NCI-H526 (cell line): ENCODE results near the gene SLFN12.
A peak's percentile ranks its signal among the peaks of the same experiment; 100 is the strongest.
"Not testable (repeated sequence)": the region's sequence is repeated elsewhere in the genome, so short reads cannot be mapped to it uniquely, and the experiment has no call there.

Source experiments
- DNase-seq, 2 experiments: peaks; one replicate each; lab custom pipeline; 2025; lab: John Stamatoyannopoulos, UW

SLFN12 gene

DNA sequence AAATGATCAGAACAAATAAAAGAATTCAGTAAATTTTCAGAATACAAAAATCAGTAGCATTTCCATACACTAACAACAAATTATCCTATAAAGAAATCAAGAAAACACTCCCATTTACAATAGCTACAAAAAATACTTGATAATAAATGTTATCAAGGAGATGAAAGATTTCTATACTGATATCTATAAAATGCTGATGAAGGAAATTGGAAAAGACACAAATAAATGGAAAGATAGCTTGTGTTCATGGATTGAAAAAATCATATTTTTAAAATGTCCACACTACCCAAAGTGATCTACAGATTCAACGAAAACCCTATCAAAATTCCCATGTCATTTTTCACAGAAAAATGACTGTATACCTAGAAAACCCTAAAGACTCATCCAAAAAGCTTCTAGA is 18.1 kb downstream of the SLFN12 start:
- no peak for DNase-seq

DNA sequence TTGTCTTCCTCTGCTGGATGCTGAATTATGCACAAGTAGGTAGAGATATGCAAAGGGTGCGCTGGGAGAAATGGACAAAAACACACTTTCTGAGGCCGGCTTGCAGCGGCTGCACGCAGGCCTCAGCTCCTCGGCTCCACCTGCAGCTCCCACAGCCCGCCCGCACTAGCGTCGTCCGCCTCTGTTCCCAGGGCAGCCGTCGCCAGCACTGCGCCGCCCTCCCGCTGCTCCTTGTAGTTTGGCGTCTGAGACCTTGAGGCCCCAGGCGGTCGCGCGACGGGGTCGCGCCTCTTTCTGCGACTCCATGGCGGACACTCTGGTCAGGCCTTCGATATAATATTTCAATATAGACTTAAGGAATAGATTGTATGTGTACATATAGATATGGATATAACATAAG is 24.8 kb downstream of the SLFN12 start:
- DNase-seq = no peak

DNA sequence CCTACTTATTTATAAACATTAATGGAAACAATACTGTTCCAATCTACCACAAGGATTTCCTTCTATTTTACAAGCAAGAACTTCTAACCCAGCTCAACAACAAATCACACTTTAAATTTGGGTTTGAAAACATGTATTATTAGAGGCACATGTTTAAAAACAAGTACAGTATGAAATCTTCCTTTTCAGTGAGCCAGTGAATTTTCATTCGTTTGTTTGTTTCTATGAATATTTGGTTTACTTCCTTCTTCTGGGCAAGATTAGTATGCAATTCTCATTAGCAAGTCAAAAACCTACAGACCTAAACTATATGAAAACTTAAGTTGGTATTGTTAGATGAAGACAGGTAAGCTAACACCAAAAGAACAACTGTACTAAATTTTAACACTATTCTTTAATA is 25.7 kb downstream of the SLFN12 start:
- no peak for DNase-seq

DNA sequence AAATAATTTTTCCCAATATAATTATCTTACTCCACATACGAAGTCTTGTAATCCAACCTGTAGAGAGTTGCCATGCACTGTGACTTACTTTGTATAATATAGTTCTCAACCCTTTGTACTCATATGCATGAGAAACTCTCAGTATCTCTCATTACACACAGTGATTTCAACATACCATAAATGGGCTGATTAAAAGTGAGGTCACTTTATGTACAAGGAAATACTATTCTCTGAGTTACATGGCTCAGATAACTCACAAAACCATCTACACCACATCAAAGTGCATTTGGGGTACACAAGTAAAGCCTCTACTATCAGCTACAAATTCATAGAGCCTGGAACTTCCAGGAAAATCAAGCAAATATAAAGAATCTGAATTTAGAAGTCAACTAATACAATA is 27.9 kb downstream of the SLFN12 start:
- no peak for DNase-seq

DNA sequence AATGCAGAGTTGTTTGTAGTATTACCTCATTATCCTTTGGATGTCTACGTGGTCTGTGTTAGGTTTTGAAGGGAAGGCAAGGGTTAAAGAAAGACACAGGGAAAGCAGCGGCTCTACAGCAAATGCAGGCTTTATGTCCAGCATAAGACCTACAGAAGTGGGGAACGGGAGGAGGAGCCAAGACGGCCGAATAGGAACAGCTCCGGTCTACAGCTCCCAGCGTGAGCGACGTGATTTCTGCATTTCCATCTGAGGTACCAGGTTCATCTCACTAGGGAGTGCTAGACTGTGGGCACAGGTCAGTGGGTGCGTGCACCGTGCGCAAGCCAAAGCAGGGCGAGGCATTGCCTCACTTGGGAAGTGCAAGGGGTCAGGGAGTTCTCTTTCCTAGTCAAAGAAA is 38.5 kb downstream of the SLFN12 start:
- not testable (repeated sequence) for DNase-seq

DNA sequence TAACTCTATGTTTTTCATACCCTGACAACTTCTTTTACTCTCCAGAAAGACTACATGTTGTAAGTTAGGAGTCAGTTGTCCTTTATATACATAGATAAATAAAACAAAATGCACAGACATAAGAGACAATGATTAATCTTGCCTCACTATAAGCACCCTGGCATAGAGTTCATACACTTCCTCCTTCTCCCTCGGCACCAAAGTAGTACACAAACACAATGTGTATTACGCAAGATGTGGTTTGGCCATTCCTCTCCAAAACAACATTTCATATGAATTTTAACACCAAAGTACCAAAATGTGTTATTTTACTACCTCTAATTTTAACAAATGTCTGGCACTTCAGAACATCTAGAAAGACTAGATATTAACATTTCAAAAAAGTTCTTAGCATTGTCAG is 41.6 kb downstream of the SLFN12 start:
- no peak for DNase-seq

DNA sequence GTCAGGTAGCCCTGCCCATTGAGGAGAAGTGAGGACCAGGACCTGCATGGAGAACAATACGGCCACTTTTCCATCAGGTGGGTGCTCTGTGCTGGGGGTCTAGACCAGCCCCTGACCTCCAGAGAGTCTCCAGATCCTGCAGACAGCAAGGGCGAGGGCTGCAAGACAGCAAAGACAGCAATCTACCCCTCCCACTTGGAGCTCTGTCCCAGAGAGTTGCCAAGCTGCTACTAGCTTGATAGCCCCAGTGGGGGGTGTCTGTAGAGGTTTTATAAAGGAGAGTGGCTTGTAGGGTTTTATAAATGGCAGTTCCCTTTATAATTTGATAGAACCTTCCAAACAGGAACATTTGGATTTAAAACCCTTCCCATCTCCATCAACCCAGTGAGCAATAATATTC is 42.1 kb downstream of the SLFN12 start:
- no peak for DNase-seq

DNA sequence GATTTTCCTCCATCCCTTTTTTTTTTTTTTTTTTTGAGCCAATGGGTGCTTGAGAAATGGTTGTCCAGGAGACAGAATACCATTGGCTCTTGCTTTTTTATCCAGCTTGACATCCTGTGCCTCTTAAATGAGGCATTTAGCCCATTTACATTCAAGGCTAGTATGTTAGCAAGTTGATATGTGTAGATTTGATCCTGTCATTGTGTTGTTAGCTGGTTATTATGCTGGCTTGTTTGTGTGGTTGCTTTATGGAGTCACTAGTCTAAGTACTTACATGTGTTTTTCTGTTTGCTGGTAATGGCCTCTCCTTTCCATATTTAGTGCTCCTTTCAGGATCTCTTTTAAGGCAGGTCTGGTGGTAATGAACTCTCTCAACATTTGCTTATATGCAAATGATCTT is 44.8 kb downstream of the SLFN12 start:
- DNase-seq = peak; percentile 19 to 26

DNA sequence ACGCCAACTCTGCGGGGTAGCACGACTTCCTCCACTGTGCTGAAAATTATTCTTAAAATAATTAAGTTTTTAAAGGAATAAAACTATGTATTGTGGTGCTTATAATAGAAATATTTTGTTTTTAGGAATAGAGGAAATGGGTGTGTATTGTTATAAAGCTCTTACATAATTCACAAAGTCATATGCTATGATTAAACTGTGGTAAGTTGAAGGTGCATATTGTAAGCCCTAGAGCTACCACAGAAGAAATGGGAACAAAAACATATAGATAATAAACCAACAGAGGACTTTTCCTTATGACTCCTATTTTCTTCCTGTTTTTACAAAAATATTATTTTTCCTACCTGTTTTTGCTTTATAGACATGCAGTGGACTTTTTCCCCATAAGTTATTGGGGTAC is 54.6 kb downstream of the SLFN12 start:
- DNase-seq = no peak

DNA sequence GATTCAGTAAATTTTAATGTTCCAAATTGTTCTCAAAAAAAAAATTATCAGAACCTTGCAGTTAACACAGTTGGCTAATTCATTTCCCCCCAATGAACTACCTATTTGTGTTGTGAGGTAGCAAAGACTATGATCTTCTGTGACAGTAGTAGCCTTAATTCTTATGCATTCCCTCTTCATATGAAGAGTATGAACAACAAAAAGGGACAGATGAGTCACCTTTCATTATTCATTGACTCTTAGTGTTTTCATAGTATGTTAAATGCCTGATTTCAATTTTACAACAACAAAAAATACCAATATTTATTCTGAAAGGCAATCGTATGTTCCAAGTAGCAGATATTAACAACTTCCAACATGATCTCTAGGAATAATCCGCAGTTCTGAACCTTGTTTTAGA is 55.2 kb downstream of the SLFN12 start:
- no peak for DNase-seq

DNA sequence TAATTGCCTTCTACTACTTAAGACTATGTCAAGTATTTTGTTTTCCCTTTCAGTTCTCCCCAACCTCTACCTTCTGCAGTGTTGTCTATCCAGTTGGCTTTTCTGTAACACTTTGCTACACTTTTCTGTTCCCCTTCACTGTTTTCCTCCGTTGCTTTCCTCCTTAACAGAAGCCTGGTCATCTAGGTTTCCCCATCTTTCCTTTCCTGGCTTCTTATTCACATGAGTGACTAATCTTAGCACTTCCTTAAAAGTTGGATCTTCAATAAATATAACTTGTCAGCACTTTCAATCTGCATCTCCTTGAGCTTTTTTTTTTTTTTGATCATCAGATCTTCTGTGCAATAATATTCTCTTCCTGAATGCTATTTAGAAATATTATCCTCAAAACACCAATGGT is 56.1 kb downstream of the SLFN12 start:
- no peak for DNase-seq

DNA sequence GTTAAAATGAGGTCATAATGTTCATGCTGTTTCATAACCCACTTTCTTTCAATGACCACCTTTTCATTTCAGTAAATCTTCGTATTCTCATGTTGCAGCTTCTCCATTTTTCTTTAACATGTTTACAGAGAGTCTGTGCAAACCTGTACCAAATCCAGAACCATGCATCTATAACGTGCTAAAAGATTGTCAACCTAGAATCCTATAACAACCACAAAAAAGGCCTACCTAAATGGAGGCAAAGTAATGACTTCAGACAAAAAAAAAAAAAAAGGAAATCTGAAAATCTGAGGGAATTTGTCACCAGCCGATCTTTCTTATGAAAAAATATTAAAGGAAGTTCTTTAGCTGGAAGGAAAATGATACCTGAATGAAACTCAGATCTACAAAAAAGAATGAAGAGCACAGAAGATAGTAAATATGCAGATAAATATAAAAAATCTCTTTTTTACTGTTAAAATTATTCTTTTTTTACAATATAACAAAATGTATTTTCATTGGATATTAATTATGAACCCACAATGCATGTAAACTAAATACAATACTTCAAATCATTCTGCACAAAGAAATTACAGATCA is 57.4 kb downstream of the SLFN12 start:
- no peak for DNase-seq

DNA sequence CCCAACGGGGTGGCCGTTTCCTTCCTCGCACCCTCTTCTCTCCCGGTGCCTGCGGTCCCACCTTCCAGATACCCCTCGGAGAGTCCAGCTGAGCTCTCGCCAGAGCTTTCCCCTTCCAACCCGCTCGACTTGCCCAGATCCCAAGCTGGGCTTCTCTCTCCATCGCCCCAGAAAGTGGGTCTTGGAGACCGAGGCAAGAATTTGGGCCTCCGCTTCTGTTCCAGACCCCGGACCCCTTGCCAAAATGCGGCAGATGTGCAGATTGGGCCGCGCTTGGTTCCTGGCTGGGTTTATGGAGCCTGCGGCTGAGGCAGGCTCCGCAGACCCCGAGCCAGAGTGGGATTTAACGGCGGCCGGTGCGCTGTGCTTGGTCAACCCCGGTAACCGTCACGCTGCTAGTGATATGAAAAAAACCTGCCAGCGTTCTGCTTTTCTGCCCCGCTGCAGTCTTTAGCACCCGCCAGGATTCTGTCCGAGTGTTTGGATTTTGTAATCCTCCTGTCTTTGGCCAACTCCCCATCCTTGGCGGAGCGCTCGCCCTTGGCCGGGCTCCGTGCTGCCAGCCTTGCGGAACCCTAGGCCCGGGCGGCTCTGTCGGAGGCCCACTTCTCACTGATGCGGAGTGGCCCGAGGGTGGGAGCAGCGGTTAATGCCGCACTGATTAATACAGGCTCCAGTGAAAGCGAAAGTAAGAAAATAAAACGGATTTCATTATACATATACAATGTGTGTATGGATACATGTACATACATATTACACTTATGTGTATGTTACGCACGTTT is 58.1 kb downstream of the SLFN12 start:
- DNase-seq = peak; percentile 68 to 74

DNA sequence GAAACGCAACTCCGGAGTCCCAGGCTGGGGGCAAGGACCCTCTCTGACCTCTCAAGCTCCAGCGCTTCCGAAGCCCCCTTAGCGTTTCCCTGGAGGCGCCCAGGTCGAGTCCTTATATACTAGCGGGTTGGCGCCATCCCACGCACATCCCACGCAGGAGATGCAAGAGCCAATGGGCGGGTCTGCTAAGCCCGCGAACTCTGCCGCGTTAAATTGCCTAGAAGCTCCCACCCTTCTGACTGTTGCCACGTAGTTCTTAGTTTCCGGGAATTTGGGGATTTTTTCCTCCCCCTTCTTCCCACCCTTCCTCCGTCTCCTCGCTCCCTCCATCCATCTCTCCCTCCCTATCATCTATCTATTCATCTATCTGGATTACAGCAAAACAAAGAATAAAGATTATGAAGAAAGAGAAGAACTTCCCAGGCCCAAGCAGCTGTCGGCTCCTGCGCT is 58.7 kb downstream of the SLFN12 start, which contains the start of gene SLFN11:
SLFN11 (minus strand) TSS at position 88 of the 450 bp plus-strand sequence. CDS start 9,814 bp downstream, outside the sequence.
- DNase-seq = peak; percentile 86 to 91

DNA sequence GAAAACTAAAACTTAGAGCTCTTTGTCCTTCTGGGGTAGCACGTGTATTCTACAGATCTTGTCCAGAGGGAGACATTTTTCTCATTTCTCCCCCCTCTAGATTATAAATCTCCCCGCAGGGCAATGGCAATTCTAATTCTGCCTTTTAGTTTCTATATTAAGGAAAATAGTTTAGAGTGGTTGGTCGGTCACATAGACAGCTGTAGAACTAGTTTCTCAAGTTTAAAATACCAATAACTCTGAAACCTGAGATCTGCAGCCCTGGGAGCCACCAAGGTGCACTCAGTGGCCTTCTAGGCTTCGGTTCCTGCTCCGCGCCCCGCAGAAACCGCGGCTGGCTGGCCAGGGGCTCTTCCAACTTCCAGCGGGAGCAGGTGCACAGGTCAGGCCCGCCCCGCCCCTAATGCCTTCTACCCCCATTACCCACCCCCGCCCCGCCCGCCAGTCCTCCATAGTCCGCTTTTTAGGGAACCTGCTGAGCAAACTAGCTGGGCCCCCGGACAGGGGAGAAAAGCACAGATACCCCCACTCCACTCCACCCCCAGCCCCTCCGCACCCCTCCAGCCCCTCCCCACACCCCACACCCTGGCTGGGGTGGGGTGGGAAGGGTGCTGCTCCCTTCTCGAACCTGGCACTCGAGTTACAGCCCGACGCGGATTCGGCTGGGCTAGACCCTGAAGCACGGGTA is 59.3 kb downstream of the SLFN12 start:
- peak; percentile 78 to 86 for DNase-seq

DNA sequence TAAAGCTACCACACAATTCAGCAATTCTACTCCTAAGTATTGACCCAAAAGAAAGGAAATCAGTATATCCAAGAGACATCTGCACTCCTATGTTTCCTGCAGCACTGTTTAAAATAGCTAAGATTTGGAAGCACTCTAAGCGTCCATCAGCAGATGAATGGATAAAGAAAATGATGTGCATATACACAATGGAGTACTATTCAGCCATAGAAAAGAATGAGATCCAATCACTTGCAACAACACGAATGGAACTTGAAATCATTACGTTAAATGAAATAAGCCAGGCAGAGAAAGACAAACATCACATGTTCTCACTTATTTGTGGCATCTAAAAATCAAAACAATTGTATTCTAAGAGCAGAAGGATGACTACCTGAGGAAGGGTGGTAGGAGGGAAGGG is 60.4 kb downstream of the SLFN12 start:
- DNase-seq = no peak

DNA sequence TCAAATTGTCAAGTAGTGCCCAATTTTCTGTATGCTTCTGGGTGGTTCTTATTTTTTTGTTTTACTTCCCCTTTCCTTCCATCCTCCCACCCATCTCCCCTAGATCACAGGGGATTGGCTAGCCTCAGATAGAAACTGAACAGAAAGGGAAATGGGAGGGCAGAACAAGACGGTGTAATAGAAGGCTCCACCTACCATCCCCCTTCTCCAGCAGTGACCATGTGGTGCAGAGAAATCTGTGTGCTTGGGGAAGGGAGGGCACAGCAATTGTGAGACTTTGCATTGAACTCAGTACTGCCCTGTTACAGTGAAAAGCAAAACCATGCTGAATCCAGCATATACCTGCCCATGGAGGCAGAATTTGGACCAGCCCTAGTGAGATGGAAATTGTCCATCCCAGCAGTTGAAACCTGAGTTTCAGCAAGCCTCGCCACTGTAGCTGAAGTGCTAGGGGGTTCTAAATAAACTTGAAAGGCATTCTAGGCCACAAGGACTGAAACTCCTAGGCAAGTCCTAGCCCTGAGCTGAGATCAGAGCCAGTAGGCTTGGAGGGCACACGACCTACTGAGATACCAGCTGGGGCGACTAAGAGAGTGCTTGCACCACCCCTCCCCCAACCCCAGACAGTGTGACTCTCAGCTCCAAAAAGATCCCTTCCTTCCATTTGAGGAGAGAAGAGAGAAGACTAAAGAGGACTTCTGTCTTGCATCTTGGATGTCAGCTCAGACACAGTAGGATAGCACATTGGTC is 64.0 kb downstream of the SLFN12 start:
- no peak for DNase-seq

DNA sequence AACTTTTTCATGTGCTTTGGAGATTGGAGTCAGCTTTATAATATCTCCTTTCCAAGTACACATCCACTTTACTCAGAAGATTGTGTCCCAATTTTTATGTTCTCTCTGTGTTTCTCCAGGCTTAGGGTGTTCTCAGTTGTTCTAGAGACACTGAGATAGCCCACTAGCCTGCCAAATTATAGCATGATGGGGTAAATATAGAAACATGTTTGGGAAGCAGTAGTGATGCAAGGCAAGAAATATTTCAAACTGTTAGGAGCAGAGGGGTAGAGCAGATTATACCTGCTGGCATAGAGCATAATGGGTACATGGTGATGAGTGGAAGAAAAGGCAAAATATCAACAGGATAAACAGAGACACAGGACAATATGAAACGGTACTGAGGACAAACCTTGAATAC is 71.3 kb downstream of the SLFN12 start:
- DNase-seq = no peak
